Measurements from ENCODE around the gene CLEC5A.
"Not testable (repeated sequence)": the region's sequence is repeated elsewhere in the genome, so short reads cannot be mapped to it uniquely, and the experiment has no call there.

Gene CLEC5A

DNA sequence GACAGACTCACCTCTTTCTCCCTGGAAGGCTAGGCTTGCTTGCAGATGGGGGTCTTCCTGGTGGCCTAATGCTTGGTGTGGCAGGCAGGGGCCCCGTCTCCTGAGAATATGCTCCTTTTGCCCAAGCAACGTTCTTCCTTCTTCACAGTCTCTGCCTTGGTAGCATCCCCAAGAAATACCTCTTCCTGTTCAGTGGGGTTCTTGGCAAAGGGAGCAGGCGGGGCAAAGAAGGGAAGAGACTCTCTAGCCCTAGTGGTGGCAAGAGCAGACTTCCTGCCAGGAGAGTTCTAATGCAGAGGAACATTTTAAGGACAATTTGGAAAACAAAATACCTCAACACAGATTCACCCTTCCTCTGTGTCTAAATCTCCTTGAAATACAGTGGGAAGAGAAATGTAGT lies at the start of gene CLEC5A:
TSS of gene CLEC5A (minus strand) at position 179 of the 400 bp plus-strand sequence. CDS start 682 bp downstream, outside the sequence.
- no peak within 1 kb of the TSS for H3K4me3 ChIP-seq (replicated peaks; ENCODE audit: low read depth, low read length)
- no peak for TF ChIP-seq CTCF (IDR thresholded peaks at IDR 0.05; ENCODE audit: low read length, missing control alignments)
- DNase-seq (ENCODE audit: low read depth), result no peak

DNA sequence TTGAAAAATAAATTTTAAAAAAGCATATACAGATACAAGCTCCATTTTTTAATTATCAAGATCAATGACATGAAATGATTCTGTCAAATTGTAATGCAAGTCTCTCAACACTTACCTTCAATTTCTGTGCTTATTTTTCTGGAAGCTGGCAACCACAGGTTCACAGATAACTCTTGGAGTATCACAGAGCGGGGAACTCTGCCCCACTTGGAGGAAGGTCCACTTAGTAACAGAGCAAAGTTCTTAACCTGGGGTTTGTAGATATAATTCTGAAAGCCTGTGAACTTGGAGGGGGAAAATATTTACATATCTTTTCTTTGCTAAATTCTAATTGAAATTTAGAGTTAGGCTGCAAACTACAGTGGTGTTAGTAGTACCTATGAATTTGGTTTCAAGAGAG lies 46.6 kb upstream of the CLEC5A start:
- DNase-seq (ENCODE audit: low read depth), result no peak
- H3K4me3 ChIP-seq (replicated peaks; ENCODE audit: low read depth, low read length), result no peak overlapping the region
- TF ChIP-seq CTCF (IDR thresholded peaks at IDR 0.05; ENCODE audit: low read length, missing control alignments), result no peak

DNA sequence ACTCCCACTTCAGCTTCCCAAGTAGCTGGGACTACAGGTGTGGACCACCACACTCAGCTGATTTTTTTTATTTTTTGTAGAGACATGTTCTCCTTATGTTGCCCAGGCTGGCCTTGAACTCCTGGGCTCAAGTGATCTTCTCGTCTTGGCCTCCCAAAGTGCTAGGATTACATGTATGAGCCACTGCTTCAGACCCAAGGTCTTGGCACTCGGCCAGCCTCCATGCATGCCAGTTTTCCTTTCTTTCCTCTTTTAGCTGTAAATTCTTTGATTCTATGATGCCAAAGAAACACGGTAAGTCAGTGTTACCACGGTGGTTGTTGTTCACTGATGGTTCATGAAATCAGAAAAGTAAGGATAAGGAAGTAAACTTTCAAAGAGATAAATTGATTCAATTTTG lies 45.9 kb upstream of the CLEC5A start:
- no peak overlapping the region for H3K4me3 ChIP-seq (replicated peaks; ENCODE audit: low read depth, low read length)
- TF ChIP-seq CTCF (IDR thresholded peaks at IDR 0.05; ENCODE audit: low read length, missing control alignments), result no peak
- no peak for DNase-seq (ENCODE audit: low read depth)

DNA sequence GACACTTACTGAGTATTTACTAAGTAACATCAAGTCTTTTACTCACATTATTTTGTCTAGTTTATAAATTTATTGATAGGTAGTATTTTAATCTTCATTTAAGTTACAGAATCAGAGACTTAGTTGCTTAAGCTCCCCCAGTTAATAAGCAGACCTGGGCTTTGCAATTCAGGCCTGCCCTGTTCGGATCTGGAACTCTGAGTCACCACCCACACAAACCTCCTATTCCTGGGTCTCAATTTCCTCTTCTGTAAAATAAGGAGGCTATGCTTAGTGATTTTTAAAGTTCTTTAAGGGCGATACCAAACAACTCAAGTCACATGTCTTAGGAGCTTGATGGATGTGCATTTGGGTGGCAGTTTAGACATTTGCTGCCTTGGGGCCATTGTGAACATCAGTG lies 45.4 kb upstream of the CLEC5A start:
- DNase-seq (ENCODE audit: low read depth), result no peak

DNA sequence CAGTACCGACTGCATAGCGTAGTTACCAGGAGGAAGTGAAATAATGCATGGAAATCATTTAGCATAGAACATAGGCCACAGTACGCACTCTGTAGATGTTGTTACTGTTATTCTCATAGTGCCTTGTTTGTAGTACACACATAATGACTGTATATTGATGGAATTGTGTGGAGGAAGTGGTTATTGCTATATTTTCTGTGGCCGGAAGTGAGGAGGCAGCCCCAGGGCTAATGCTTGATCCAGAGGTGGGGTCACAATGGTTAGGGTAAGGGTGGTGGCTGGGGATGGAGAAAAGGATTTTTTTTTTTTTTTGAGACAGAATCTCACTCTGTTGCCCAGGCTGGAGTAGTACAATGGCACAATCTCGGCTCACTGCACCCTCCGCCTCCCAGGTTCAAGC lies 44.4 kb upstream of the CLEC5A start:
- no peak for DNase-seq (ENCODE audit: low read depth)
- no peak overlapping the region for H3K4me3 ChIP-seq (replicated peaks; ENCODE audit: low read depth, low read length)
- TF ChIP-seq CTCF (IDR thresholded peaks at IDR 0.05; ENCODE audit: low read length, missing control alignments), result no peak

More for the DNA sequence above, 45.4 kb upstream of the CLEC5A start:
- H3K4me3 ChIP-seq (replicated peaks; ENCODE audit: low read depth, low read length), result no peak overlapping the region
- no peak for TF ChIP-seq CTCF (IDR thresholded peaks at IDR 0.05; ENCODE audit: low read length, missing control alignments)

DNA sequence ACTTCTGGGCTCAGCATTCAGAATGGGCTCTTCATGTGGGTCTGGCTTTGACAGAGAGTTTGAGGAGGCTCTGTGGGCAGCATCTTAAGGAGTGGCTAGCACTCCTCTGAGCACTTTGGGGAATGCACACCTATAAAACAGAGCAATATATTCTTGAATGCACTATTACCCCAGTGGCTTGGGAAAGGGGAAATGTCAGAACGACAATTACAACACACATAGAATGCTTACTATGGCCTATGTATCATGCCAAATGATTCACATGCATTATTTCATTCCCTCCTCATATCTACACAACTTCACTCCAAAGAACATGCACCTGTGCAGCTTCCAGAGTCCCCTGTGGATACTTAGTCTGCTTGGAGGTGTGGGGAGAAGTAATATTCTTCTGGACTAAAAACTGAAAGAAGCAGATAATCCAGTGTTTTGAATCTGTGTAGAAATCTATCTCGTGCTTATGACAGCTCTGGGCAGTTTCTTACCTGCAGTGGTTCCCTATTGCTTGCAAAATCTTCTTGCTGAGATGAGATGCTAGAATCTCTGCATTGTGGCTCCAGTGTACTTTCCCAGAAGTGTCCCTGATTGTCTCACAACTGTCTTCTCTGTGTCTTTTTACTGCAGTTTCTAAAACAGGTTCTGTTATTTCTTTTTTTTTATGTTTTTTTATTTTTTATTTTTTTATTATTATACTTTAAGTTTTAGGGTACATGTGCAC lies 43.4 kb upstream of the CLEC5A start:
- no peak overlapping the region for H3K4me3 ChIP-seq (replicated peaks; ENCODE audit: low read depth, low read length)
- TF ChIP-seq CTCF (IDR thresholded peaks at IDR 0.05; ENCODE audit: low read length, missing control alignments), result no peak
- DNase-seq (ENCODE audit: low read depth), result no peak

GRCh38 chr7:141987803-141988202 lies 41.0 kb upstream of the CLEC5A start:
- not testable (repeated sequence) for H3K4me3 ChIP-seq (replicated peaks; ENCODE audit: low read depth, low read length); DNase-seq (ENCODE audit: low read depth)
